ENCODE results near the gene CCDC197.

CCDC197 gene

GRCh38 chr14:94025720-94026119 lies 28.6 kb downstream of the CCDC197 start:
- H3K4me3 ChIP-seq (ENCODE audit: low read depth, low read length): no peak overlapping the region
- no peak for DNase-seq (ENCODE audit: low read depth)
- TF ChIP-seq MYC (IDR thresholded peaks at IDR 0.05; ENCODE audit: low read depth, low read length) (no peak), POLR2A (IDR thresholded peaks at IDR 0.05; ENCODE audit: extremely low read depth, insufficient read length) (no peak), MAX (IDR thresholded peaks at IDR 0.05; ENCODE audit: low read depth, low read length) (no peak), CTCF (IDR thresholded peaks at IDR 0.05; ENCODE audit: low read depth, low read length) (no peak)

- peak; percentile 98 for DNase-seq (ENCODE audit: low read depth)
- TF ChIP-seq CTCF (IDR thresholded peaks at IDR 0.05; ENCODE audit: low read depth, low read length) (no peak), MAX (IDR thresholded peaks at IDR 0.05; ENCODE audit: low read depth, low read length) (no peak), MYC (IDR thresholded peaks at IDR 0.05; ENCODE audit: low read depth, low read length) (no peak), POLR2A (IDR thresholded peaks at IDR 0.05; ENCODE audit: extremely low read depth, insufficient read length) (no peak)
Measured at GRCh38 chr14:94026173-94026888, 29.2 kb downstream of the CCDC197 start, which contains the start of gene OTUB2. OTUB2 (plus strand) TSS chr14:94026340; CDS start chr14:94026538, 198 bp downstream.

GRCh38 chr14:94026889-94027469 lies 29.9 kb downstream of the CCDC197 start:
- DNase-seq (ENCODE audit: low read depth): no peak
- no peak overlapping the region for H3K4me3 ChIP-seq (ENCODE audit: low read depth, low read length)
- TF ChIP-seq MYC (IDR thresholded peaks at IDR 0.05; ENCODE audit: low read depth, low read length): no peak
- no peak for TF ChIP-seq POLR2A (IDR thresholded peaks at IDR 0.05; ENCODE audit: extremely low read depth, insufficient read length)

More at GRCh38 chr14:94026173-94026888, 29.2 kb downstream of the CCDC197 start, which contains the start of gene OTUB2:
- no peak within 1 kb of the TSS for H3K4me3 ChIP-seq (ENCODE audit: low read depth, low read length)

GRCh38 chr14:94027566-94028449 lies 30.7 kb downstream of the CCDC197 start:
- no peak overlapping the region for H3K4me3 ChIP-seq (ENCODE audit: low read depth, low read length)
- TF ChIP-seq CTCF (IDR thresholded peaks at IDR 0.05; ENCODE audit: low read depth, low read length) (no peak), MAX (IDR thresholded peaks at IDR 0.05; ENCODE audit: low read depth, low read length) (no peak), MYC (IDR thresholded peaks at IDR 0.05; ENCODE audit: low read depth, low read length) (no peak), POLR2A (IDR thresholded peaks at IDR 0.05; ENCODE audit: extremely low read depth, insufficient read length) (no peak)
- no peak for DNase-seq (ENCODE audit: low read depth)

GRCh38 chr14:94028450-94028826 lies 31.3 kb downstream of the CCDC197 start:
- peak; percentile 89 for DNase-seq (ENCODE audit: low read depth)

More at GRCh38 chr14:94028450-94028826, 31.3 kb downstream of the CCDC197 start:
- TF ChIP-seq MAX (IDR thresholded peaks at IDR 0.05; ENCODE audit: low read depth, low read length): no peak
- peak; percentile 47 for TF ChIP-seq CTCF (IDR thresholded peaks at IDR 0.05; ENCODE audit: low read depth, low read length)
- H3K4me3 ChIP-seq (ENCODE audit: low read depth, low read length): no peak overlapping the region
